Activated T-cell treated with anti-CD3 and anti-CD28 coated beads for 48 hours (primary cell): ENCODE measurements around the gene CYP51A1.
"Not testable (repeated sequence)": the region's sequence is repeated elsewhere in the genome, so short reads cannot be mapped to it uniquely, and the experiment has no call there.

ENCODE experiments used
- DNase-seq: peaks from one replicate; pipeline ENCODE4 v3.0.0-alpha.2; 2020; ENCODE audit warnings: low read depth

The CYP51A1 gene

GRCh38 chr7:92134271-92135051 is at the start of gene CYP51A1:
TSS of gene CYP51A1 (minus strand) at chr7:92134477. CDS start at chr7:92134364, 113 bp downstream.
- peak; percentile 88 for DNase-seq

- DNase-seq, result peak; percentile 90
Observed at GRCh38 chr7:92178928-92179924, 44.9 kb upstream of the CYP51A1 start, which contains the start of gene LRRD1. TSS of gene LRRD1 (minus strand) at chr7:92179142. CDS start at chr7:92165202, 13,940 bp downstream.

- DNase-seq, result no peak
Observed at GRCh38 chr7:92177362-92177761, 43.1 kb upstream of the CYP51A1 start.

- not testable (repeated sequence) for DNase-seq
Observed at GRCh38 chr7:92169529-92169928, 35.3 kb upstream of the CYP51A1 start.

GRCh38 chr7:92161271-92161670 is 27.0 kb upstream of the CYP51A1 start:
- DNase-seq, result no peak

- DNase-seq, result no peak
Observed at GRCh38 chr7:92158660-92159575, 24.6 kb upstream of the CYP51A1 start.

- no peak for DNase-seq
Observed at GRCh38 chr7:92156990-92157389, 22.7 kb upstream of the CYP51A1 start.

- no peak for DNase-seq
Observed at GRCh38 chr7:92155108-92155739, 20.9 kb upstream of the CYP51A1 start.

- no peak for DNase-seq
Observed at GRCh38 chr7:92150450-92151017, 16.3 kb upstream of the CYP51A1 start.

- no peak for DNase-seq
Observed at GRCh38 chr7:92149736-92150239, 15.5 kb upstream of the CYP51A1 start.

GRCh38 chr7:92143192-92143880 is 9.1 kb upstream of the CYP51A1 start:
- DNase-seq, result not testable (repeated sequence)

GRCh38 chr7:92142791-92143190 is 8.5 kb upstream of the CYP51A1 start:
- DNase-seq, result not testable (repeated sequence)

GRCh38 chr7:92141161-92141560 is 6.9 kb upstream of the CYP51A1 start:
- DNase-seq, result no peak

- no peak for DNase-seq
Observed at GRCh38 chr7:92137557-92137956, 3.3 kb upstream of the CYP51A1 start.

GRCh38 chr7:92135052-92135889 is 994 bp upstream of the CYP51A1 start:
- no peak for DNase-seq

- peak; percentile 62 for DNase-seq
Observed at GRCh38 chr7:92133737-92134270, 473 bp downstream of the CYP51A1 start.

- DNase-seq, result no peak
Observed at GRCh38 chr7:92133133-92133736, 1.0 kb downstream of the CYP51A1 start.

GRCh38 chr7:92131764-92132330 is 2.4 kb downstream of the CYP51A1 start:
- no peak for DNase-seq
